GM23338 (cell line): ENCODE results near the gene NTPCR.

Experiments
- CTCF ChIP-seq, 2 experiments: fragments of 200-600 bp in 1 of 2; sonication (generic) in 1 of 2; conservative IDR thresholded peaks; 2 replicates each; pipeline versions ENCODE4 v1.5.1 to v1.6.1; 2016 to 2017; ENCODE audit warnings: antibody characterized with exemption in 2 of 2, low read depth in 2 of 2, mild to moderate bottlenecking in 2 of 2, moderate library complexity in 1 of 2
- EZH2 ChIP-seq: fragments of 200-600 bp; sonication (generic); IDR thresholded peaks from one replicate; pipeline ENCODE4 v1.8.0; 2017; ENCODE audit warnings: antibody characterized with exemption, mild to moderate bottlenecking, low read depth; ENCODE audit not compliant: unreplicated experiment
- POLR2AphosphoS5 ChIP-seq: IDR thresholded peaks from 2 replicates; pipeline ENCODE4 v1.6.1; 2016; ENCODE audit warnings: antibody characterized with exemption, low read depth
- TF ChIP-seq, protein P1 (sequence below): IDR thresholded peaks from one replicate; pipeline ENCODE4 v1.6.1; 2018; ENCODE audit warnings: antibody characterized with exemption; ENCODE audit not compliant: unreplicated experiment

DNA sequence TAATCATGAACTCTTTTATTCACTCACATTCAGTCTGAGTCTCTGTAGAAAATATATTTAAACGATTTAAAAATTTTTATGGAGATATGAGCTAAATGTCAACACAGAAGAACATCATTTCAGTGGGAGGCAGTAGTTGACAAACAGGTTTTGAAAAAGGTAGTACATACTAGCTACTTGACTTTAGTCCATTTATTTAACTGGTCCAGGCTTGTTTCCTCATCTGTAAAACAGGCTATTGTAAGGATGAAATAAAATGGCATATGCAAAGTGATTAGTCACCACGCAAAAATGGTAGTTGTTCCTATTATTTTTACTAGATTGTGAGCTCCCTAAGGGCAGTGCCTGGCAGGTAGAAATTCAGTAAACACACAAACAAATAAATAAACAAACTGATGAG, 75.2 kb downstream of the NTPCR start:
- TF ChIP-seq CTCF (conservative IDR thresholded peaks at IDR 0.05; ENCODE audit: low read depth in 2 of 2) = 0 out of 4 replicates have a peak, but pooled peaks of 1 of the 2 experiments have one; percentile 0
- TF ChIP-seq, protein P1, sequence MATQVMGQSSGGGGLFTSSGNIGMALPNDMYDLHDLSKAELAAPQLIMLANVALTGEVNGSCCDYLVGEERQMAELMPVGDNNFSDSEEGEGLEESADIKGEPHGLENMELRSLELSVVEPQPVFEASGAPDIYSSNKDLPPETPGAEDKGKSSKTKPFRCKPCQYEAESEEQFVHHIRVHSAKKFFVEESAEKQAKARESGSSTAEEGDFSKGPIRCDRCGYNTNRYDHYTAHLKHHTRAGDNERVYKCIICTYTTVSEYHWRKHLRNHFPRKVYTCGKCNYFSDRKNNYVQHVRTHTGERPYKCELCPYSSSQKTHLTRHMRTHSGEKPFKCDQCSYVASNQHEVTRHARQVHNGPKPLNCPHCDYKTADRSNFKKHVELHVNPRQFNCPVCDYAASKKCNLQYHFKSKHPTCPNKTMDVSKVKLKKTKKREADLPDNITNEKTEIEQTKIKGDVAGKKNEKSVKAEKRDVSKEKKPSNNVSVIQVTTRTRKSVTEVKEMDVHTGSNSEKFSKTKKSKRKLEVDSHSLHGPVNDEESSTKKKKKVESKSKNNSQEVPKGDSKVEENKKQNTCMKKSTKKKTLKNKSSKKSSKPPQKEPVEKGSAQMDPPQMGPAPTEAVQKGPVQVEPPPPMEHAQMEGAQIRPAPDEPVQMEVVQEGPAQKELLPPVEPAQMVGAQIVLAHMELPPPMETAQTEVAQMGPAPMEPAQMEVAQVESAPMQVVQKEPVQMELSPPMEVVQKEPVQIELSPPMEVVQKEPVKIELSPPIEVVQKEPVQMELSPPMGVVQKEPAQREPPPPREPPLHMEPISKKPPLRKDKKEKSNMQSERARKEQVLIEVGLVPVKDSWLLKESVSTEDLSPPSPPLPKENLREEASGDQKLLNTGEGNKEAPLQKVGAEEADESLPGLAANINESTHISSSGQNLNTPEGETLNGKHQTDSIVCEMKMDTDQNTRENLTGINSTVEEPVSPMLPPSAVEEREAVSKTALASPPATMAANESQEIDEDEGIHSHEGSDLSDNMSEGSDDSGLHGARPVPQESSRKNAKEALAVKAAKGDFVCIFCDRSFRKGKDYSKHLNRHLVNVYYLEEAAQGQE = no peak
- TF ChIP-seq POLR2AphosphoS5 = no peak
- no peak for TF ChIP-seq EZH2
